RPMI7951 (cell line): Measurements from ENCODE around the gene PATJ. TPM values are rescaled to one million over a fixed set of nuclear protein-coding genes. Genes with fewer than 3 reads are reported as not detected.
A peak's percentile ranks its signal among the peaks of the same experiment; 100 is the strongest.
"Not testable (repeated sequence)": the region's sequence is repeated elsewhere in the genome, so short reads cannot be mapped to it uniquely, and the experiment has no call there.

ENCODE experiments used
- DNase-seq: peaks from one replicate; pipeline ENCODE4 v3.0.0-alpha.2; 2012; ENCODE audit warnings: low read depth
- total RNA-seq: library from RNA; depleted of rRNA; stranded (reverse); fragments of >200 nt; shearing (Covaris generic); gene quantifications from 2 replicates; pipeline ENCODE4 v1.2.3, GENCODE V29; 2014

Gene PATJ
- total RNA-seq, 1 experiment from 2014 or later: 6.1 TPM

DNA sequence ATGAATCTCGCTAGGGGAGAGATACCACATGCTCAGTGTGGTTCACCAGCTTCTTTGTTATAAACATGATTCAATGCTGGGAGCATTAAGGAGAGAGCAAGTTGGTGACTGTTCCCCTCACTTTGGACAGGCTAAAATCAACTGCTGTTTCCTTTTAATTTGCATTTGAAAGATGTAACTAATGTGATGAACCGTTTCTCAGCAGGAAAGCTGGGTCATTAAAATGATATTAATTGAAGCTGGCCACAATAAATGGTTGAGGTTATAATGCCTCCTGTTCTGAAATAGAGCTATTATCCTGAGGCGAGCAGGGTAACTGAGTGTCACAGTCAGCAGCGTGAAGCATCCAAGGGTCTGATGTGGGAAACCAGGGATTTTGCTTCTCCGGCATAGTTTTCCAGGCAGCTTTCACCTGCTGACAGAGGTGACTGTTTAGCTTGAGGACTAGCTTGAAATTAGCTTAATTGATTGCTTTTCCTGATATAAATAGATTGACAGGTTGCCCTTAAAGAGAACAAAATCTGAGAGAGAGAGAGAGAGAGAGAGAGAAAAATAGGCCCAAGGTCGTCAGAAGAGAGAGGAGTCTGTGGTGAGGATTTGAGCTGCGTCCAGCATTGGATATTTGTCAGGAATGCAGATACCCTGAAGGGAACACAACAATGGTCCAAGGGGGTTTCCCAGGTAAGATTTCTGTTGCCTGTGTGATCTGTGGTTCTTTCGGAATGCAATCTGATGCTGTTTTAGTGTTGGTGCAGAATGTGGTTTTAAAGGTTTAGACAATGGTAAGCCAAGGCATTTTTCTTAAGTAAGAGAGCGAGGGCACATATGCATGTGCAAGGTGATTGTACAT is 209.7 kb downstream of the PATJ start:
- DNase-seq: peak; percentile 71

DNA sequence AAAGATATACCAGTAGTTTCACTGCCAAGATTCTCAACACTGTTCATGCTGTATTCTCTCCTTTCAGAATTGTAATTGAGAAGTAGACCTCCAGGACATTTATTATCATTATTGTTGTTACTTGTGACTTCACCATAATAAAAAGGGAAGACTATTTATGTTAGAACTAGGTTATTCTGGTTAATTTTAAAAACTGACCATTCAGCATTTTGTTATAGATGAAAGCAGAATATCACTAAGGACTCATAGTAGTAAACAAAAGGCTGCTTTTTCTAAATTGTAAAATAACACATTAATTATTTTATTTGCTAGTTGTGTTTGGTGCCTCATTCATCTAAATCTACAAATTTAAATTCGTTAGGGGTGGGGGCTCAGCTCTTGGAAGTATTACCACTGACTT is 210.4 kb downstream of the PATJ start:
- DNase-seq: no peak

DNA sequence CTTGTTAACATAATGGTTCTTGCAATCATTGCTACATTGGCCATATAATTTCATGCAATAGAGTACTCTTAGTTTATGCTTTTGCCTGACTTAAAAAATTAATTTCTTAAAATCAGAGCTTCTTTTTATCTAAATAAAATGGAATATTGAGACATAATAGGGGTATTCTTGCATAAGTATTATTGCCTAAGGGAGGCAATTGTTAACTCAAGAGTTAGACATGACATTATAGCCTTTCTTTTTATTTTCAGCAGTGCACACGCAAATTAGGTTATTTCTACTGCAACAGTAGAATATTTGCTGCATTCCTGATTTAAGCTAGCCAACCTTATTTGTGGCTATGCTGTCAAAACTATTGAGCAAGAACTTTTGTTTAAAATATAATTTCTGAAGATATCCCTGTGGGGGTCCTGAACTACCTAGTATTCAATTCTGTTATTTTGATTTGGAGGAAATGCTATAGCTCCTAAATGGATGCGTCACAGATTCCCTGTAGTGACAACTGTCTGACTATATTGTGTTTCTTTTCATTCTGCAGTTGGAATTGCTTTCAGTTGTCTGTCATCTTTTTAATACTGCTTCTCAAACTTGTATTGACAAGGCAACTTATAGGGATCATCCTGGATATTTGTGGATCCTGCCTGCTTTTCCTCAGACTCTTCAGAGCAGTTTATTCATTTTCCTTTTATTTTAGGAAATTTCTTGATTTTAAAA is 211.0 kb downstream of the PATJ start:
- no peak for DNase-seq

DNA sequence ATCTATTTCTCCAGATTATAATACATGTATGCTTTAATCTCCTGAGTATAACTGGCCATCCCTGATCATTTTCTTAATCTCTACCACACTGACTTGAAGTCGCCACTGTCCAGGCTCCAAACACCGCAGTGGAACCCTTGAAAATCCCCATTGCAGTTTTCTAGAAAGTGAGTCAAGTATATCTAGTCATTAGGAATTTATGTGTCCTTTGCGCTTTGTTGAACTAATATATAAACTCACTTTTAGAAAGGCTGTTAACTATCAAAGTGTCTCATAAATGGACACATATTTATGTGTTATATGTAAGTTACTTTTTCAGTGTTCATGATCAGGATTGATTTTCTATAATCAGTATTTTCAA is 211.5 kb downstream of the PATJ start:
- DNase-seq: no peak

DNA sequence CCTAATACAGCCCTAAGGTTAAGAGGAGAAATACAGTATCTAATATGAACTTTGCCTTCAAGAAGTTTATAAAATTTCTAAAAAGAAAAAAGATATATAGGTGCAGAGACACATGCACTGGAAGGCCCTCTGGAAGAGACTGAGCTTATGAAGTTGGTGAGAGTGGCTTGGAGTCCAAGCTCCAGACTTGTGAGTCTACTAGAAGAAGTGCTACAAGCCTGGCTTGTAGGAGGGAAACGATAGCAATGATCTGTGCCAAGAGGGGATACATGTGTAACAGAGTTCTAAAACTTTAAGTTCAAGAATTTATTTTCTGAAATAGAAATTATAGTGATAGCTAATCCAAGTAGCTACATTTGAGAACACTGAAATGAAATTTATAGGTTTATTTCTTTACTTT is 213.0 kb downstream of the PATJ start:
- no peak for DNase-seq

DNA sequence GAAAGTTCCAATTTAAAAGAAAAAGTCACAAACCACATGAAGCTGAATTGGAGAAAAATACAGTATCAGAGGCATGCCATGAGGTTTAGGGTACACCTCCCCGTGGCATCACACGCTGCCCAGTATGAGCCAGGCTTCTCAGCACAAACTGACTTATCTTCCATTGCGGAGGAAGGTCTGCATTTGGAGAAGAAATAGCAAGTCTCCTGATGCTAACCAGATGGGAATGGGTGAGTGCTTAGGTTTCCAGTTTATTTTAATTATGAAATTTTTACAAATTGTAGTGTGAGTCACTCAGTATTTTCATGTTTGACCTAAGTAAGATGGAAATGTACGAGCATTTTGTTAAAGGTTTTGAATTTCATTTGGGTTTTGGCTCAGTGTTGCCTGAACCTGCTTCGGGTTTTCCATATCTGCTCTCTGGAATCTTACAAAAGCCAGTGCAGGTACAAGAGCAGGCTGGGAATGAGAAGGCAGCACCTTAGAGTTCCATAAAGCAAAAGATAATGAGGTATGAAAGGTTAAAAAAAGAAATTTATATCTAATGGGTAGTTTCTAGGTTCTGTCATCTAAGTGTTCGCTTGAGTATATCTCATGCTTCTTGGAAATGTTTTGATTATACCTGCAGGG is 213.9 kb downstream of the PATJ start:
- no peak for DNase-seq

DNA sequence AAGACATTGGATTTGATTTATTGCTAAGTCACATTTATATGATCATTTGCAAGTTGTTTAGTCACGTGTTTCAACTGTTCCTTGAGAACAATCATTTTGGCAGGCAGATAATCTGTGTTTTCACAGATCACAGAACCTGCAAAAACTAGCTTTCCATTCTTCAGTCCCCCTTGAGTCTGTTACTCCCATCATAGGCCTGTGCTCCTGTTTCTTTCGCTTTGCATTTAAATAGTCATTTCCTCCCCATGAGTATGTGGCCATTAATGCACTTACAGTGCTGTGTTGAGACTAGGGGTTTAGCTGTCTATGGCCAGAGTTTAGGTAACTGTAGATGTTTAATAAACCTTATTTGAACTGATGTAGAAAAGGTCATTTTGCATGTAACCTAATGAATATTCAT is 214.5 kb downstream of the PATJ start:
- no peak for DNase-seq

DNA sequence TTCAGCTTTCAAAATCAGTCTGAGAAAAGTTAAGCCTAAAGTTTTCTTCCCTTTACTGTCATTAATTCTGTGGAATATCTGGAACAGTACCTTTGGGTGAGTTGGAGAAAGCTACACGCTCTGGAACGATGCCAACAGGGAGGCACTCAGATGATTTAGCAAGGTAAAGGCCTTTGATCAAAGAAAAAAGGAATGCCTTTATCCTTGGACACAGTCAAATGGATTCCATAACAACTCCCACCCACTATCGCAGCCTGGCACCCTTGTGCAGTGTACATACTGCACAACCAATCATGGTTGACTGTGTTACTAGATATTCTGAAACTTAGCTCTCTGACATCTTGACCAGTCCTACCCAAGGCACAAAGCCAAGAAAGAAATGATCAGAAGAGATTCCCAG is 218.7 kb downstream of the PATJ start:
- DNase-seq: no peak

DNA sequence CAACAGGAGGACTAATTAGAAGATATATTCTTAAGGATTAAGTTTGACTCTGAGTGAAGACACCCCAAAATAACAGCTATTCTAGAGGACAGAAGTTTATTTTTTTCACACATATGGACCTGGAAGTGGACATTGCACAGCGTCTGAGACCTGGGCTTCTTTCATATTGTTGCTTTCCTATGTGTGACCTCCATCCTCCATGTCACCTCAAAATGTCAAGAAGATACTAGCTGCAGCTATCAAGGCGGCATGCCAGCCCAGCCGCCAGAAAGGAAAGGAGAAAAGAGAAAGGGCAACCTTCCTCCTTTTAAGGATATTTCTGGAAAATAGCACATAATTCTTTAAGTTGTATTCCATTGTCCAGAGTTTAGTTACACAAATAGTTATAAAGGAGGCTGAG is 220.4 kb downstream of the PATJ start:
- no peak for DNase-seq

DNA sequence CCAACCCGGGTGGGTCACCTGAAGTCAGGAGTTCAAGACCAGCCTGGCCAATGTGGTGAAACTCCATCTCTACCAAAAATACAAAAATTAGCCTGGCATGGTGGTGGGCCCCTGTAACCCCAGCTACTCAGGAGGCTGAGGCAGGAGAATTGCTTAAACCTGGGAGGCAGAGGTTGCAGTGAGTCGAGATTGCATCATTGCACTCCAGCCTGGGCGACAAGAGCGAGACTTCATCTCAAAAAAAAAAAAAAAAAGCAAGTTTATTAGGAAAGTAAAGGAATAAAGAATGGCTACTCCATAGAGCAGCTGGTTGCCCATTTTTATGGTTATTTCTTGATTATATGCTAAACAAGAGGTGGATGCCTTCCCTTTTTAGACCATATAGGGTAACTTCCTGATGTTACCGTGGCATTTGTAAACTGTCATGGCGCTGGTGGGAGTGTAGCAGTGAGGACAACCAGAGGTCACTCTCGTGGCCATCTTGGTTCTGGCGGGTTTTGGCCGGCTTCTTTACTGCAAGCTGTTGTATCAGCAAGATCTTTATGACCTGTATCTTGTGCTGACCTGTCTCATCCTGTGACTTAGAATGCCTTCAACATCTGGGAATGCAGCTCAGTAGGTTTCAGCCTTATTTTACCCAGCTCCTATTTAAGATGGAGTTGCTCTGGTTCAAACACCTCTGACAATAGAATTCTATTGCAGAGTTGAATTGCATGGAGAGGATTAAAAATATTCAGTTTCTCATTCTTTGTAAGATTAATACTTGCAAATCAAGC is 224.4 kb downstream of the PATJ start:
- DNase-seq: not testable (repeated sequence)

DNA sequence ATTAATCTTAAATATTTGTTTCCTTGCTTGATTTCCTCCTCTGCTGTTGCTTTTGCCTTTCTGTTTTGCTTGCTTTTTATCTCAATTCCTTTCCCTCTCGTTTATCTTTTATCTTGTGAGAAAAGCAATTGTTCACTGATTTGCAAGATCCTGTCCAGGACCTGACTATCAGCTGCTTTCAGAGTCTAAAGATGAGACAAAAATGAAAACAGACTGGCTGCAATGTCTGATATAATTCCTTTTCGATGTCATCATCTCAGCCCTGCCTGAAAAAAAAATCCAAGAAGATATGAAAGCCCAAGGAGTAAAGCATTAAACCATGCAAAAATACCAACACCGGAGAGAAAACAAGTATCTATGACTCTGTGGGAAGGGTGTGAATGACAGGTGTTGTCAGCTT is 225.5 kb downstream of the PATJ start:
- no peak for DNase-seq

DNA sequence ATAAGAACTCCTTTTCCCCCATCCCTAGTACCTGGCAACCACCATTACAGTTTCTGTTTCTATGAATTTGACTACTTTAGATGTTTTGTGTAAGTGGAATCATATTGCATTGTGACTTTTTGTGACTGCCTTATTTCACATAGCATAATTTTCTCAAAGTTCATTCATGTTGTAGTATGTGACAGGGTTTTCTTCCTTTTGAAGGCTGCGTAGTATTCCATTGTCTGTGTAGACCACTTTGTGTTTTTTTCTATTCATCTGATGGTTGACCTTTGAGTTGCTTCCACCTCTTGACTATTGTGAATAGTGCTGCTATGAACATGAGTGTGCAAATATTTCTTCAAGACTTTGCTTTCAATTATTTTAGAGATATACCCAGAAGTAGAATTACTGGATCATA is 226.6 kb downstream of the PATJ start:
- DNase-seq: no peak

DNA sequence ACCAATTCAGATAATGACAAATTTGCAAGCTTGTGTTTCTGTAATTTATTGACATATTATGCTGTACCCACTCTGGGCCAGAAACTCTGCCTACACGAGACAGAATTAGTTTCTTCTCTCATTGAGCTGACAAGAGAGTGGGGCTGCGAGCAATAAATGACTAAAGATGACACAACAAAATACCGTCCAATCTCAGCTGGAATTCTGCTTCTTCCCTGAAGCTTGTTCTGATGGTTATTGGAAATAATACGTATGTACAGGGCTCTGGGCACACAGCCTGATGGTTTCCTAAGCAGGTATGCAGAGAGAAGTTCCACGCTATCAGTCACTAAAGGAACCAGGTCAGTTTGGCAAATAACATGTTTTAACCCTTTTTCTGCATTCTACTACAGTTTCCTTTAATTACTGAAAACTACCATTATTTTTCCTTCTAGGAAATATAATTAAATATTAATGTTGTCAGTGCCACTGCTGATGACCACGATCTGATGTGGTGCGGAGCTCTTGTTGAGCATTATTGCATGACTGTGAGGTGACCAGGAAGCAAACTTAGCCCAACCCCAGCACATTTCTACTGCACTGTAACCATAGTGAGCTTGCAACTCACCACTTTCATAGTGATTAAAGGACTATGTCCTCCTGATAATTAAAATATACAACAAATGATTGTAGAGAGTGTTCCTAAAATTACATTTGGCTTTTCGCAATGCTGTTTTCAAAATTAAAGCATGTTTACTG is 231.0 kb downstream of the PATJ start:
- no peak for DNase-seq

DNA sequence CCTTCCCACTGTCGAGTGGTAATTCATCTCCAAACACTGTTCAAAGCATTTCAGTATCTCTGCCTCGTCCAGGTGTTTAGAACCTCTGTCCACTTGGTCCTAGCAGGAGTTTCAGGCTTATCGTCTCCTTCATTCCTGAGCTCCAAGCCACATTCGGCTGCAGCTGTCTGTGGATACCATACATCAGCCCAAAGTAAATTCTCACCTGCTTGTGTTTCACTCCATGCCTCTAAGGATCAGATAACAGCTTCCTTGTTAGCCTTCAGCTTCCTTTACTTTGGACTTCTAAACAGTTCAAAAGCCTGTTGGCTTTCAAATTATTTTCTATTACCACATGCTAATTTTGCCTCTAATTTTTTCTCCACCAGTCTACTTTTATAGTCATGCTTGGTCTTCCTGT is 233.4 kb downstream of the PATJ start:
- no peak for DNase-seq

DNA sequence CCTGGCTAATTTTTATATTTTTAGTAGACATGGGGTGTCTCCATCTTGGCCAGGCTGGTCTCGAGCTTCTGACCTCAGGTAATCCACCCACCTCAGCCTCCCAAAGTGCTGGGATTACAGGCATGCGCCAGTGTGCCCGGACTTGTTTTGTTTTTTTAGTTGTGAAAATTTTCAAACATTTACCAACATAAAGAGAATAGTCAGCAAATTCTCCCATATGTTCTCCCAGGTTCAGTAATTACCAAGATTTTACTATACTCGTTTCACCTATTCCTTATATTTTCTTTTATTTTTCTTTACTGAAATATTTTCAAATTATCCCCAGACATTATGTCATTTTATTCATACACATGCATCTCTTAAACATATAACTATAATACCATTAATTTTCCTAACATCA is 234.3 kb downstream of the PATJ start:
- no peak for DNase-seq

DNA sequence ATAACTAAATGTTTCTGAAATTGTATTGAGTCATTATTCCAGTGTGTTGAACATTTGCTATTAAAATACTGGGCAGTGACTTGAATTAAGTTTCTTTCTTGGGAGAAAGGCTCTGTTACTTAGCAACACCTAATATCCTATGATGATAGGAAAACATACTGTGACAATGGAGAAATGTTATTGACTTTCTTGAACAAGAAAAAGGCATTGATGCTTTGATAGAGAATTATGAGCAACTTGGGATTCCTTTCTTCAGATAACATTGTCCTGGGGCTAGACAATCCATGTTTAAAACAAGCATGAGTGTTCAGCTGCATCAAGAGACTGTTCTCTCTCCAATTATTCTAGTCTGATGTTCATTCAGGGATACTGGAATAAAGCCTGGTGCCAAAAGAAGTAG is 236.5 kb downstream of the PATJ start:
- no peak for DNase-seq

DNA sequence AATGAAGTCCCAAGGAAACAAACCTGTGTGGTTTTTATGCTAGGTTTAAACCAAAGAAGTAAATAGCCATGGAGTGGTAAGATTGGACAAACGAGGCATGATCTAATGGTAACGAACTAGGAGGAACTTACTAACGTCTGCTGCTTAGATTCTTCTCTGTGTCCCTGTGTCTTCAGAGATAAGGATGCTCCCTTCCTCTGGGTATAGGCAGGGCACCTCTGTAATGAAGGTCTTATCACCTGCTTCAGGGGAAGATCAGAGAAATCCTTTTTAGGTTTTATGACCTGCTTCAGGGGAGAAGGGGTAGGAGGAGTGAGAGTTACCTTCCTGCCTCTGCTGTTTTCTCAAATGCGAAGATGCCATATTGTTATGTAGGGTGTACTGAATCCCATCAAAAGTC is 237.4 kb downstream of the PATJ start:
- DNase-seq: no peak

DNA sequence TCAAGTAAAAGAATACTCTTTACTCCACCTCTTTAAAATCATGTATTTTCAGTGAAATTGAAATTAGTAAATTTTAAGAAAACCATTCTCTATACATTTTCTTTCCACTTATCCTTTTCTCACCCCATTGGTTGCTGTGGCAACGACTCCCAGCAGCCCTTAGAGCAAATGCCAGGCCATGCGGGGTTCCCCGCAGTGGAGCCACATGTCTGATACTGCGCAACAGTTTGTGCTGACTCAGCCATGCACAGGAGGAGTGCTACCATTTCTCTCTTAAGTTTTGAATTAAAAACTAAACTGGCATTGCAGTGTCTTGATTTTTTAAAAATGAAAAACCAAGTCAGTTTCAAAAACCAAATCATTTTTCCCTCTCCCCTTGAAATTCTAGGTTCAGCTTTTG is 238.3 kb downstream of the PATJ start:
- DNase-seq: peak; percentile 5

DNA sequence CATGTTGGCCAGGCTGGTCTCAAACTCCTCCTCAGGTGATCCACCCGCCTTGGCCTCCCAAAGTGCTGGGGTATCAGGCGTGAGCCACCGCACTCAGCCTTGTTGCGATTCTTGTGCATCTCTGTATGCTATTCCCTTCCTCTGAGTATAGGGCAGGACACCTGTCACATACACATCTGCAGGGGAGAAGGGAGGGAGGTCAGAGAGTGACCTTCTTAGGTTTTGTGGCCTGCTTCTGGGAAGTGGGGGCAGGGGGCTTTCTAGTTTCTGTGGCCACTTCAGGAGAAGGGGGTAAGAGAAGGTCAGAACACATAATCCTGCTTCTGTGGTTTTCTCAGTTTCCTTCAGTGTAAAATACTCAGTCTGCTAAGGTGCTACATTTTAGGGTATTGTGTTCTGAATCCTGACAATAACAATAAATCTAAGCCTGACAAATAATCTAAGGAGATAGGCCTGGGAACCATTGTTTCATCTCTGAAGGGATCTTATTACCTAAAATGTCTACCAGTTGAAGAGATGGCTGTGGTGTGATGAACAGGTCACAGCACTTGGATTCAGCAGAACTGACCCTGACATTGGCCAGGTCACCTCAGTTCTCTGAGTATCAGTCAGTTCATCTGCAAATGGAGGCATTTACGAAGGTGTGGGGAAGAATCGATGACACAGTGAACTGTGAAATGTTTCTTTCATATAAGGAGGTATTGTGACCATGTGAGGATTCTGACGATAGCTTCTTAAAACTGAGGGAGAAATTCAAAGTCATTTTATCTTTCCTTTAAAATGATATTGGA is 239.8 kb downstream of the PATJ start:
- DNase-seq: no peak

DNA sequence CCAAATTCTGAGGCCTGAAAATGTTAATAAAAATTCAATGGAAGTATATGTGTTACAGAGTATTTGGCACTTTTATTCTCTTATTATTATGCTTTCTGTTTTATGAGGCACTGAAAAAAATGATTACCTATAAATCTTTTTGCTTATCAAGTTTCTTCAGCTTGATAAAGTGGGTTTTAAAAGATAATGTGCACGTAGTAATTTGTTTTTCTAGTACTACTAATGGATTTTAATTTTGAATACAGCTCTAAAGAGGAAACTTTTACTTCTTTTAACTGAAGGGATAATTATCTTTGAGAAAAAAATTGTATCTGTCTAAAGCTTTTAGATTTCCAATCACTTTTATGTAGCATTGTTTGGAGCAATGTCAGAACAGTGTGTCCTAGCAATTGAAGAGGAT is 241.0 kb downstream of the PATJ start:
- no peak for DNase-seq

DNA sequence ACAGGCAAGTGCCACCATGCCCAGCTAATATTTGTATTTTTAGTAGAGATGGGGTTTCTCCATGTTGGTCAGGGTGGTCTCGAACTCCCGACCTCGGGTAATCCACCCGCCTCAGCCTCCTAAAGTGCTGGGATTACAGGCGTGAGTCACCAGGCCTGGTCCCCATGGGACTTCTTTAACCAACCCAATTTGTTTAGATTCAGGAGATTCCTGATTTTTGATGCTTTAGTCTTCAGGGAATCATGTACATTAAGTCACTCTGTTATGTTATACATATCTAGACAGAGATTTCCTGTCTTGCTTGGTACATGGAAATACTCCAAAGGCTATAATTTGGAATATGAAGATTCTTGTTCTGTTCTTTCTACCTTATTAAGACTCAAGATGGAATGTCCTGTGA is 250.0 kb downstream of the PATJ start:
- no peak for DNase-seq
